Esophagus squamous epithelium (tissue), 5 donors: Measurements from ENCODE around the gene SLC44A4. TPM values are rescaled to one million over a fixed set of nuclear protein-coding genes. Genes with fewer than 3 reads are reported as not detected.

Source experiments
- DNase-seq: peaks from one replicate; lab custom pipeline; 2025; lab: John Stamatoyannopoulos, UW
- H3K27ac ChIP-seq, 4 donors: fragments of 200-600 bp; sonication (generic); one replicate each; pipeline ENCODE4 v1.5.1; 2016 to 2019; ENCODE audit warnings: mild to moderate bottlenecking in 1 of 4
- H3K27me3 ChIP-seq, 4 donors: fragments of 200-600 bp; sonication (generic); 1 replicate in 3 of 4; 2 replicates in 1 of 4; pipeline versions ENCODE4 v1.5.1 to v1.6.0; 2017 to 2021; ENCODE audit warnings: antibody characterized with exemption in 1 of 4
- H3K36me3 ChIP-seq, 3 donors: fragments of 200-600 bp; sonication (generic); one replicate each; pipeline ENCODE4 v1.5.1; 2016 to 2019
- H3K4me1 ChIP-seq, 3 donors: fragments of 200-600 bp; sonication (generic); one replicate each; pipeline ENCODE4 v1.5.1; 2017 to 2019
- H3K4me3 ChIP-seq, 4 donors: fragments of 200-600 bp; sonication (generic); 1 replicate in 3 of 4; 2 replicates in 1 of 4; pipeline ENCODE4 v1.5.1; 2016 to 2019; ENCODE audit warnings: mild to moderate bottlenecking in 2 of 4, moderate library complexity in 1 of 4
- H3K9me3 ChIP-seq, 3 donors: fragments of 200-600 bp; sonication (generic); one replicate each; pipeline ENCODE4 v1.5.1; 2016 to 2019
- POLR2A ChIP-seq, 4 donors: fragments of 450-650 bp; IDR thresholded peaks; one replicate each; pipeline ENCODE4 v1.6.1; 2017; ENCODE audit warnings: antibody characterized with exemption in 4 of 4, mild to moderate bottlenecking in 4 of 4, moderate library complexity in 3 of 4
- WGBS, 2 donors: methylation state at CpG; one replicate each; pipeline ENCODE4 v1.1.5; 2018; 5-methylcytosine and 5-hydroxymethylcytosine counted together
- intact Hi-C: fragments of 100-400 bp; cut with DNase I; formaldehyde crosslinking; loops from one replicate; pipeline ENCODE4 v1.15.0; 2022
- total RNA-seq, 4 donors: library from RNA; depleted of rRNA; stranded (reverse); fragments of >200 nt; gene quantifications; one replicate each; pipeline ENCODE4 v1.1.0, GENCODE V29; 2016
- TF ChIP-seq, protein P1 (sequence below), 6 experiments: fragments of 450-650 bp in 4 of 6; fragments of 200-600 bp in 2 of 6; sonication (generic) in 2 of 6; IDR thresholded peaks; one replicate each; pipeline ENCODE4 v1.5.1; 2016 to 2019; ENCODE audit warnings: antibody characterized with exemption in 6 of 6, mild to moderate bottlenecking in 4 of 6, moderate library complexity in 4 of 6
- donor health status: DM: yes; HTN: yes; CAD: no.

Gene SLC44A4
- total RNA-seq, 4 donors from 2014 or later, result 0.38 to 3.6 (median 1.3) TPM; not detected in 1

DNA sequence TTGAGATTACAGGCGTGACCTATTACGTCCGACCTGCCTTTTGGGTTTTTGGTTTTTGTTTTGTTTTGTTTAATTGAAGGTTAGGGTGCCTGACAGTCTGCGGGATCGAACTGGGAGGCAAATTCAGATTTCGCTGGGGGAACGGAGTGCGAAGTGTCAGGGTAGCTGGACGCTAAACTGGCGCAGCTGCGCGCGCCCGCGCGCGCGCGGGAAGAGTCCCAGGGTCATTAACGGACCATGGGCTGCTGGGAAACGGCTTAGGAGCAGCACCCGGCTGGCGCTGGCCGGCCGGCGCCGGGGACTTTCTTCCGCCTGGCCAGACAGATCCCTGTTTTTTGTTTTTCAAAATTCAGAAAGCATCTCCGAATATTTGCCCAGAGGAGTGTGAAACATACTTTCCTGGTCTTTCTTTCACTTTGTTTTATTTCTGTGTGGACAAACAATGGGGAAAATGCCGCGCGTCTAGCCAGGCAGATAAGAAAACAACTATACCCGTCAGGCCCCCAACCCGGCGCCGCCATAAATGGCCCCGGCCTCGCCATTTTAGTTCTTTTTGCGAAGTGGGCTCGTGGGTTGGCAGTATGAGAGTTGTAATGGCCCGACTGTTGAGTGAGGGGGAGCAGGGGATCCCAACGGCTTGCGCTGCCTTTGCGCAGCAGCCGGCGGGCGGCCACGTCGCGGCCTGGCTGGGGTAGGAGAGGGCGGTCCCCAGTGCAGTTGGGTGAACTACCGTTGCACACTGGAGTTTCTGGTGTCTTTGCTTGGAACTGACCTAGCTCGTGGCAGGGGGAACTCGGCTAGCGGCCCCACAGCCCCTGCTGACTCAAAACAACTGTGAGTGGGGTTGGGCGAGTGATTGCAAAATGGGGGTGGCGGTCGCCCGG is 44.2 kb downstream of the SLC44A4 start:
- Histone ChIP-seq H3K4me1 (peaks cover 22 to 83% (median 54%) of the 10 kb centered on the region in 3 donors), H3K27me3 (no peaks in the 10 kb centered on the region), H3K27ac (peak overlapping the region; percentile 92 to 98 (median 96)), H3K36me3 (peaks cover 4 to 33% (median 20%) of the 10 kb centered on the region in 3 donors), H3K4me3 (peak overlapping the region; percentile 81 to 99 (median 90)), H3K9me3 (no peaks in the 10 kb centered on the region)
- TF ChIP-seq POLR2A (IDR thresholded peaks at IDR 0.05), result peak in 3 of 4 donors; percentile 4 to 57 (median 56)
- TF ChIP-seq, protein P1, sequence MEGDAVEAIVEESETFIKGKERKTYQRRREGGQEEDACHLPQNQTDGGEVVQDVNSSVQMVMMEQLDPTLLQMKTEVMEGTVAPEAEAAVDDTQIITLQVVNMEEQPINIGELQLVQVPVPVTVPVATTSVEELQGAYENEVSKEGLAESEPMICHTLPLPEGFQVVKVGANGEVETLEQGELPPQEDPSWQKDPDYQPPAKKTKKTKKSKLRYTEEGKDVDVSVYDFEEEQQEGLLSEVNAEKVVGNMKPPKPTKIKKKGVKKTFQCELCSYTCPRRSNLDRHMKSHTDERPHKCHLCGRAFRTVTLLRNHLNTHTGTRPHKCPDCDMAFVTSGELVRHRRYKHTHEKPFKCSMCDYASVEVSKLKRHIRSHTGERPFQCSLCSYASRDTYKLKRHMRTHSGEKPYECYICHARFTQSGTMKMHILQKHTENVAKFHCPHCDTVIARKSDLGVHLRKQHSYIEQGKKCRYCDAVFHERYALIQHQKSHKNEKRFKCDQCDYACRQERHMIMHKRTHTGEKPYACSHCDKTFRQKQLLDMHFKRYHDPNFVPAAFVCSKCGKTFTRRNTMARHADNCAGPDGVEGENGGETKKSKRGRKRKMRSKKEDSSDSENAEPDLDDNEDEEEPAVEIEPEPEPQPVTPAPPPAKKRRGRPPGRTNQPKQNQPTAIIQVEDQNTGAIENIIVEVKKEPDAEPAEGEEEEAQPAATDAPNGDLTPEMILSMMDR (IDR thresholded peaks at IDR 0.05), result no peak
- DNase-seq, result peak; percentile 21
- WGBS, 2 donors, result 1% methylated on average over 27 to 43 of the region's 59 CpGs
- intact Hi-C loops, result loop anchor here (10.0 kb wide), 2 partner anchors 100 to 150 kb away; partner anchors contain the start of genes CLIC1 and LY6G5C

DNA sequence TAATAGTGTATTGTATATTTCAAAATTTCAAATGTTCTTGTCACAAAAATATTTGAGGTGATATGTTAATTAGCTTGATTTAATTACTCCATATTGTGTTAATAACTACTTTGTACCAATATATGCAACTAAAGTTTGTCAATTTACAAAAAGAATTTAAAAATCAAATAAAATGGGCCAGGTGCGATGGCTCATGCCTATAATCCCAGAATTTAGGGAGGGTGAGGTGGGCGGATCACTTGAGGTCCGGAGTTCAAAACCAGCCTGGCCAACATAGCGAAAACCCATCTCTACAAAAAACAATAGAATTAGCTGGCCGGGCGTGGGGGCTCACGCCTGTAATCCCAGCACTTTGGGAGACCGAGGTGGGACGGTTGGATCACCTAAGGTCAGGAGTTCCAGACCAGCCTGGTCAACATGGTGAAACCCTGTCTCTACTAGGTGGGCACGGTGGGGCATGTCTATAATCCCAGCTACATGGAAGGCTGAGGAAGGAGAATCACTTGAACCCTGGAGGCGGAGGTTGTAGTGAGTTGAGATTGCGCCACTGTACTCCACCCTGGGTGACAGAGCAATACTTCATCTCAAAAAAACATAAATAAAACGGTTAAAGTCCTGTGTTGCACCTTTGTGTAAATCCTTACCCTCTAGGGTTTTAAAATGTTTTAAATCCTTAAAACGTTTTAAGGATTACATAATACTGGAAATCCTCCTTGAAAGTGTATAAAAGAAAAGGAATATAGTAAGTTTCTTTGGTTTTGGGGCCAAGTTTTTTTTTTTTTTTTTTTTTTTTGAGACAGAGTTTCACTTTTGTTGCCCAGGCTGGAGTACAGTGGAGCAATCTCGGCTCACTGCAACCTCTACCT is 47.2 kb downstream of the SLC44A4 start:
- H3K27ac ChIP-seq, result peak overlapping the region; percentile 56 to 98 (median 81)
- DNase-seq, result no peak
- peaks cover 0 to 3% (median 0%) of the 10 kb centered on the region in 3 donors for H3K36me3 ChIP-seq
- TF ChIP-seq POLR2A (IDR thresholded peaks at IDR 0.05), result no peak
- TF ChIP-seq, protein P1 (IDR thresholded peaks at IDR 0.05), result no peak
- H3K27me3 ChIP-seq, result no peaks in the 10 kb centered on the region
- no peaks in the 10 kb centered on the region for H3K9me3 ChIP-seq
- 47 to 51% methylated on average over 15 of the region's 15 CpGs for WGBS, 2 donors
- intact Hi-C loops, result loop anchor here (10.0 kb wide), 2 partner anchors 97 to 147 kb away; partner anchors contain the start of genes CLIC1 and LY6G5C
- peak overlapping the region in 3 of 4 donors; percentile 62 to 80 (median 70) for H3K4me3 ChIP-seq
- peaks cover 6 to 62% (median 34%) of the 10 kb centered on the region in 3 donors for H3K4me1 ChIP-seq

DNA sequence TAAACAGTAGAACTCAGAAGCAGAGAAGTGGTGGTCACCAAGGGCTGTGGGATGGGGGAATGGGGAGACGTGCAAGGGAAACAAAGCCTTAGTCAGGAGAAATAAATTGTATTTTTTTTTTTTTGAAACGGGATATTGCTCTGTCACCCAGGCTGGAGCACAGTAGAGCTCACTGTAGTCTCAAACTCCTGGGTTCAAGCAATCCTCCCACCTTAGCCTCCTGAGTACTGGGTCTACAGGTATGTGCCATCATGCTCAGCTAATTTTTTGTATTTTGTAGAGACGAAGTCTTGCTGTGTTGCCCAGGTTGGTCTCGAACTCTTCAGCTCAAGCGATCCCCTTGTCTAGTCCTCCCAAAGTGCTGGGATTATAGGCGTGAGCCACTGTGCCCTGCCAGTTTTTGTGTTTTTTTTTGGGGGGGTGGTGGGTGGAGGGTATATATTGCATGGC is 47.9 kb downstream of the SLC44A4 start:
- no peaks in the 10 kb centered on the region for H3K9me3 ChIP-seq
- peak overlapping the region; percentile 45 to 80 (median 66) for H3K4me3 ChIP-seq
- peaks cover 11 to 62% (median 34%) of the 10 kb centered on the region in 3 donors for H3K4me1 ChIP-seq
- TF ChIP-seq, protein P1 (IDR thresholded peaks at IDR 0.05), result no peak
- TF ChIP-seq POLR2A (IDR thresholded peaks at IDR 0.05), result no peak
- WGBS, 2 donors, result 22 to 24% methylated on average over 5 to 6 of the region's 6 CpGs
- peak overlapping the region; percentile 64 to 98 (median 94) for H3K27ac ChIP-seq
- H3K27me3 ChIP-seq, result no peaks in the 10 kb centered on the region
- H3K36me3 ChIP-seq, result no peaks in the 10 kb centered on the region
- intact Hi-C loops, result loop anchor here (10.0 kb wide), 2 partner anchors 96 to 146 kb away; partner anchors contain the start of genes CLIC1 and LY6G5C
- no peak for DNase-seq

DNA sequence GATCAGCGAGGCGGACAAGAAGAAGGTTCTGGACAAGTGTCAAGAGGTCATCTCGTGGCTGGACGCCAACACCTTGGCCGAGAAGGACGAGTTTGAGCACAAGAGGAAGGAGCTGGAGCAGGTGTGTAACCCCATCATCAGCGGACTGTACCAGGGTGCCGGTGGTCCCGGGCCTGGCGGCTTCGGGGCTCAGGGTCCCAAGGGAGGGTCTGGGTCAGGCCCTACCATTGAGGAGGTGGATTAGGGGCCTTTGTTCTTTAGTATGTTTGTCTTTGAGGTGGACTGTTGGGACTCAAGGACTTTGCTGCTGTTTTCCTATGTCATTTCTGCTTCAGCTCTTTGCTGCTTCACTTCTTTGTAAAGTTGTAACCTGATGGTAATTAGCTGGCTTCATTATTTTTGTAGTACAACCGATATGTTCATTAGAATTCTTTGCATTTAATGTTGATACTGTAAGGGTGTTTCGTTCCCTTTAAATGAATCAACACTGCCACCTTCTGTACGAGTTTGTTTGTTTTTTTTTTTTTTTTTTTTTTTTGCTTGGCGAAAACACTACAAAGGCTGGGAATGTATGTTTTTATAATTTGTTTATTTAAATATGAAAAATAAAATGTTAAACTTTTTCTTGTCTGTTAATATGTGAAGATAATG is 49.0 kb downstream of the SLC44A4 start:
- Histone ChIP-seq H3K36me3 (no peaks in the 10 kb centered on the region), H3K9me3 (no peaks in the 10 kb centered on the region), H3K27me3 (no peaks in the 10 kb centered on the region), H3K4me3 (peak overlapping the region; percentile 45 to 80 (median 66)), H3K4me1 (peaks cover 11 to 65% (median 40%) of the 10 kb centered on the region in 3 donors), H3K27ac (peak overlapping the region; percentile 64 to 98 (median 94))
- TF ChIP-seq, protein P1 (IDR thresholded peaks at IDR 0.05), result peak in 5 of 6 experiments; percentile 20 to 50 (median 31)
- no peak for TF ChIP-seq POLR2A (IDR thresholded peaks at IDR 0.05)
- intact Hi-C loops, result loop anchor here (10.0 kb wide), 2 partner anchors 95 to 145 kb away; partner anchors contain the start of genes CLIC1 and LY6G5C
- no peak for DNase-seq
- 0% methylated on average over 13 to 15 of the region's 15 CpGs for WGBS, 2 donors
